Kidney (tissue), 14 donors: ENCODE data around the gene TMEM236. TPM values are rescaled to one million over a fixed set of nuclear protein-coding genes. Genes with fewer than 3 reads are reported as not detected.

Experiments used
- DNase-seq, 5 donors: peaks; one replicate each; pipeline ENCODE4 v3.0.0-alpha.2; 2013 to 2020
- FAIRE-seq: peaks from 2 replicates; lab custom pipeline; 2012; peaks lifted over from hg19 to GRCh38; lab: Jason Lieb, UNC
- H3K27ac ChIP-seq, 2 donors: one replicate each; pipeline ENCODE4 v1.7.0; 2013; ENCODE audit warnings: low read depth in 2 of 2, low read length in 2 of 2, inconsistent platforms in 1 of 2
- H3K27me3 ChIP-seq: one replicate; pipeline ENCODE4 v1.7.1; 2013; ENCODE audit warnings: low read length, inconsistent platforms; ENCODE audit not compliant: control insufficient read depth, insufficient read depth
- H3K36me3 ChIP-seq, 3 donors: one replicate each; pipeline versions ENCODE4 v1.7.0 to v1.7.1; 2013; ENCODE audit warnings: low read length in 3 of 3, control low read depth in 1 of 3, inconsistent platforms in 1 of 3; ENCODE audit not compliant: insufficient read depth in 3 of 3, control insufficient read depth in 2 of 3
- H3K4me1 ChIP-seq, 3 donors: one replicate each; pipeline versions ENCODE4 v1.7.0 to v1.7.1; 2013; ENCODE audit warnings: low read length in 3 of 3, inconsistent platforms in 1 of 3, low read depth in 1 of 3; ENCODE audit not compliant: control insufficient read depth in 2 of 3, insufficient read depth in 2 of 3
- H3K4me3 ChIP-seq, 3 donors: one replicate each; pipeline versions ENCODE4 v1.7.0 to v1.8.1; 2013; ENCODE audit warnings: low read length in 3 of 3, control low read depth in 1 of 3, inconsistent platforms in 1 of 3
- H3K9ac ChIP-seq, 3 donors: one replicate each; pipeline versions ENCODE4 v1.7.0 to v1.7.1; 2013; ENCODE audit warnings: low read length in 3 of 3, control low read depth in 1 of 3, inconsistent platforms in 1 of 3
- H3K9me3 ChIP-seq, 3 donors: one replicate each; pipeline versions ENCODE4 v1.7.0 to v1.7.1; 2013; ENCODE audit warnings: low read length in 3 of 3, control low read depth in 1 of 3, inconsistent platforms in 1 of 3; ENCODE audit not compliant: control insufficient read depth in 2 of 3, insufficient read depth in 1 of 3
- intact Hi-C: fragments of 100-400 bp; cut with DNase I; formaldehyde crosslinking; loops from one replicate; pipeline ENCODE4 v1.11.1; 2022
- polyA plus RNA-seq: library from polyadenylated mRNA; stranded (reverse); fragments of 350-450 nt; fragmentation: Illumina TruSeq; extraction: RNeasy Lipid Tissue Mini Kit (QIAGEN cat#74804); gene quantifications from one replicate; pipeline ENCODE4 v1.2.3, GENCODE V29; 2014; ENCODE audit warnings: low read depth, low replicate concordance; ENCODE audit not compliant: insufficient read depth
- total RNA-seq: library from RNA; stranded (reverse); fragmentation: NEBNext Ultra II Directional; extraction: Animal tissue kit (Norgen Biotek cat#: 25700); gene quantifications from one replicate; pipeline ENCODE4 v1.2.1, GENCODE V29; 2021
- TF ChIP-seq, protein P1 (sequence below): IDR thresholded peaks from 3 replicates; pipeline ENCODE4 v1.5.1; 2012; ENCODE audit warnings: mild to moderate bottlenecking, moderate library complexity, borderline replicate concordance; ENCODE audit not compliant: insufficient read depth; ENCODE audit errors: extremely low read depth
- donor health status: control.
- donor health status: control.
- donor health status: control.
- donor health status: control.
- donor health status: control.
- donor health status: DM: yes; HTN: yes; CAD: no.
- donor health status: Normal renal cell carcinoma (clear cell type).

Gene TMEM236
- total and polyA plus RNA-seq, 2 donors from 2014 or later: 0.09 to 1.9 TPM

DNA sequence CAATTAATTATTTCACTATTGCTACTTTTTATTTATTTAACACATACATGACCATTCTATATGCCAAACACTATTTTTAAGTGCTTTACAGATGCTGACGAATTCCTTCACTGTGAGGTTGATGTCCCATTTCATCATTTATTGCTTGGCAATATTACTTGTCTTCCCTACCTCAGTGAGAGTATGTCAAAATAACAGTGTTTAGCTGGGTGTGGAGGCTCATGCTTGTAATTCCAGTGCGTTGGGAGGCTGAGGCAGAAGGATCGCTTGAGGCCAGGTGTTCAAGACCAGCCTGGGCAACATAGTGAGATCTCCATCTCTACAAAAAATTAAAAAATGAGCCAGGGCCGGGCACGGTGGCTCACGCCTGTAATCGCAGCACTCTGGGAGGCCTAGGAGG is 37.4 kb downstream of the TMEM236 start:
- DNase-seq (no peak), FAIRE-seq (no peak)
- Histone ChIP-seq H3K9ac (no peak overlapping the region), H3K27ac (no peak overlapping the region), H3K36me3 (no peaks in the 10 kb centered on the region), H3K4me1 (no peaks in the 10 kb centered on the region), H3K9me3 (no peaks in the 10 kb centered on the region), H3K4me3 (no peak overlapping the region), H3K27me3 (no peaks in the 10 kb centered on the region)
- intact Hi-C loops: no loop called here
- TF ChIP-seq, protein P1, sequence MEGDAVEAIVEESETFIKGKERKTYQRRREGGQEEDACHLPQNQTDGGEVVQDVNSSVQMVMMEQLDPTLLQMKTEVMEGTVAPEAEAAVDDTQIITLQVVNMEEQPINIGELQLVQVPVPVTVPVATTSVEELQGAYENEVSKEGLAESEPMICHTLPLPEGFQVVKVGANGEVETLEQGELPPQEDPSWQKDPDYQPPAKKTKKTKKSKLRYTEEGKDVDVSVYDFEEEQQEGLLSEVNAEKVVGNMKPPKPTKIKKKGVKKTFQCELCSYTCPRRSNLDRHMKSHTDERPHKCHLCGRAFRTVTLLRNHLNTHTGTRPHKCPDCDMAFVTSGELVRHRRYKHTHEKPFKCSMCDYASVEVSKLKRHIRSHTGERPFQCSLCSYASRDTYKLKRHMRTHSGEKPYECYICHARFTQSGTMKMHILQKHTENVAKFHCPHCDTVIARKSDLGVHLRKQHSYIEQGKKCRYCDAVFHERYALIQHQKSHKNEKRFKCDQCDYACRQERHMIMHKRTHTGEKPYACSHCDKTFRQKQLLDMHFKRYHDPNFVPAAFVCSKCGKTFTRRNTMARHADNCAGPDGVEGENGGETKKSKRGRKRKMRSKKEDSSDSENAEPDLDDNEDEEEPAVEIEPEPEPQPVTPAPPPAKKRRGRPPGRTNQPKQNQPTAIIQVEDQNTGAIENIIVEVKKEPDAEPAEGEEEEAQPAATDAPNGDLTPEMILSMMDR: no peak

DNA sequence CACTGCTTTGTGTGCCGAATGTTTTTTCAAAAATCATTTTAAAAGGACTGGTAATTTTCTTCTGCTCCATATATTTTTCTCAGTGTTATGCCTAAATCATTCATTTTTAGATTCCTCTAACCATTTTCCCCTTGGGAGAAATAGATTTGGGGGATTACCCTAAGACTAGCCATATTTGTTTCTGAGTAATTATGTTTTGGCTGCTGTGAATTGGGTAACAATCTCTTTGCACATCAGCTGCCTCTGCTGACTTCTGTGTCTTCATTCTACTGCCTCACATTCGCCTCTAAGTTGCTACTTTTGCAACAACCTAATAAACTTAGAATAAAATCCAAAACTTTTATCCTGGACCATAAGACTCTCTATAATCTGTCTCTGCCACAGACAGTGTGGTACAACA is 38.6 kb downstream of the TMEM236 start:
- Histone ChIP-seq H3K4me3 (no peak overlapping the region), H3K36me3 (no peaks in the 10 kb centered on the region), H3K27ac (no peak overlapping the region), H3K4me1 (no peaks in the 10 kb centered on the region), H3K9me3 (no peaks in the 10 kb centered on the region), H3K27me3 (no peaks in the 10 kb centered on the region), H3K9ac (no peak overlapping the region)
- DNase-seq (no peak), FAIRE-seq (no peak)
- intact Hi-C loops: no loop called here
- TF ChIP-seq, protein P1: no peak

DNA sequence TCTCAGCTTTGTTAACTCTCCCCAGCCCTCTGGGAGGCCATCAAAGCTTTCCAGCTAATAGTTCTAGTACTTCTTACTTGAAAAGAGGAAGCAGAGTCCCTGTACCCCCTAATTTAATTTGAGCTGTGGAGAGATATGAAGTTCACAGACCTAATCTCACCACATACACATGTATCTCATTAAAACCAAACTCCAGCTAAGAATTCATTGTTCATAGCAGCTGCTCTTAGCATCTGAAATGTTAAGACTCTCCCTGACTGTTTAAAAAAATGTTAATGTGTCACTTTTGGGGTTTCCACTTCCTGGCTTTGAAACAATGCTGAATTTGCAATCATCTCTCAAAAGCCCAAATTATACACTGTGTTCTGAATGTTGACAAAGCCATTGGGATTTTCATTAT is 41.0 kb downstream of the TMEM236 start:
- Histone ChIP-seq H3K9me3 (no peaks in the 10 kb centered on the region), H3K27ac (no peak overlapping the region), H3K9ac (no peak overlapping the region), H3K4me3 (no peak overlapping the region), H3K27me3 (no peaks in the 10 kb centered on the region), H3K4me1 (no peaks in the 10 kb centered on the region), H3K36me3 (no peaks in the 10 kb centered on the region)
- FAIRE-seq (no peak), DNase-seq (no peak)
- TF ChIP-seq, protein P1: no peak
- intact Hi-C loops: no loop called here
